Measurements from ENCODE around the gene WDR62.

WDR62 gene

DNA sequence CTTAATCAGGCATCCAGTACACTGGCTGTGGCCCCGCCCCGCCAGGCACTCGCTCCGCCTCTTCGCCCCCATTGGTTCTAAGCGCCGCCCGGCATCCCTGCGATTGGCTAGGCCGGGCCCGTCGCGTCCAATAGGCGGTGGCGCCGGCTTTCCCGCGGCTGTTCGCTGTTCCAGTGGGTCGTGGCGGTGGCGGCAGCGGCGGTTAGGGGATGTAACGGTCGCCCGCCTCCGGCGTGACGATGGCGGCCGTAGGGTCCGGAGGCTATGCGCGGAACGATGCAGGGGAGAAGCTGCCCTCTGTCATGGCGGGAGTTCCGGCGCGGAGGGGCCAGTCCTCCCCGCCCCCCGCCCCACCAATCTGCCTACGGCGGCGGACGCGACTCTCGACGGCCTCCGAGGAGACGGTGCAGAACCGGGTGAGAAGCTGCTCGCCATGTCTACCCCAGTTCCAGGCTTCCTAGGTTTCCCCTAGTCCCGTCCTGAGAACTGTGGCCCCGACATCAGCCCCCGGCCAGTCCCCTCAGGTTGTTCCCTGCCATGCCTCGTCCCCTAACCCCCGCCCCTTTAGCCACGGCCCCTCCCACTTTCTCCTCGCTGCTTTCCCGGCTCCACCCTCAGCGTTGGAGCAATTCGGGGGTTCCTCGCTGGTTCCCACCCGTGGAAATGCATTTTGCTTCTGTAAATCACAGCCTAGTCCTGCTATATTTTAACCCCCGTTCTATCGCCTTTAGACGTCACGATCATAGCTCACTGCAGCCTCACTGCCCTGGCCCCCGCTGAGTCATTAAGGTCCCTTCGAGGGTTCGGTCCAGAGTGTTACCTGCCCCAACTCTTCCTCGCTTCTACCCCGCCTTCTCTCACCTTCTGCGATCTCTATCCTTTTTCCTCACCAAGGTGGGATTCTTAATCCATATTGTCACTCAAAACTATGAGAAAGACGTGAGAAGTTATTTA is at the start of gene WDR62:
Gene WDR62, plus strand, starts transcription at position 165 of the 954 bp plus-strand sequence. Its CDS starts 75 bp downstream, at position 240.
- DNase-seq = peak; percentile 95

- DNase-seq = no peak
These were observed 47.7 kb upstream of the WDR62 start for GRCh38 chr19:36006955-36007354.

GRCh38 chr19:36008336-36008978 is 46.2 kb upstream of the WDR62 start, which contains the start of gene SYNE4:
Gene SYNE4 (minus strand): TSS chr19:36008813. CDS start chr19:36008681, 132 bp downstream.
- DNase-seq = no peak

DNA sequence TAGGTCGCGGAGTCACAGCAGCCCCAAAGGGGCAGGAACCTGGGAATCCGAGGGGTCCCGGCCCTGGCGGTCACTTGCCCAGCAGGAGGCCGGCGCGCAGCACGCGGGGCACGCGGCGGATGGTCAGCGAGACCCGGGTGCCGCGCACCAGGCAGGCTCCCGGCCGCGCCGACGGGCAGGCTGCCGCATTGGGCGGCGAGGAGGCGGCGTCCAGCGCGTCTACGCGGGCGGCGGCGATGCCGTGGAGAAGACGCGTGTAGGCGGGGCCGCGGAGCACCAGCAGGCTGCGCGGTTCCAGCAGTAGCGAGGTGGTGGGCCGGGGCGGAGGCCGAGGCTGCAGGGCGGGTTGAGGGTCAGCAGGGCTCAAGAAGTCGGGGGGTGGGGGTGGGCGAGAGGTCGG is 45.5 kb upstream of the WDR62 start:
- DNase-seq = peak; percentile 44

- DNase-seq = no peak
These were observed 44.9 kb upstream of the WDR62 start for GRCh38 chr19:36009633-36010379.

DNA sequence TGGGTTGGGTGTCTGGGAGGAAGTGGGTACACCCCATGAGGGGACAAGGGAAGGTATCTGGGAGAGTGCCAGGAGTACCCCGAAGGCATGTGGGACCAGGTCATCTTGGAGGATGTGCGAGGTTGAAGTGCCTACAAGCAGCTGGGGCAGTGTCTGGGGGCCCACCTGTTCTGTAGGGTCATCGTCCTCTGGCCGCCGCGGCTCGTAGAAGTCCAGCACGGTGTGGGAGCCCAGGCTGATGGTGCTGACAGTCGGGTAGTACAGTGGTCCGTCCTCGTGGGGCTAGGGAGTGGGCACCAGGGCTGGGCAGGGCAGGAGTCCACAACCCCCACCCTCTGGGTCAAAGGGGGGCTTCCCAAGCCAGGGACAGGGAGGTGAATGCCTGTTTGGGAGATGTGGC is 44.3 kb upstream of the WDR62 start:
- no peak for DNase-seq

- DNase-seq = no peak
These were observed 41.3 kb upstream of the WDR62 start for GRCh38 chr19:36013280-36014011.

GRCh38 chr19:36014012-36014924 is 40.4 kb upstream of the WDR62 start, which contains the start of gene ALKBH6:
Gene ALKBH6 (minus strand): TSS chr19:36014213. CDS start chr19:36013397, 816 bp downstream.
- peak; percentile 99 for DNase-seq

DNA sequence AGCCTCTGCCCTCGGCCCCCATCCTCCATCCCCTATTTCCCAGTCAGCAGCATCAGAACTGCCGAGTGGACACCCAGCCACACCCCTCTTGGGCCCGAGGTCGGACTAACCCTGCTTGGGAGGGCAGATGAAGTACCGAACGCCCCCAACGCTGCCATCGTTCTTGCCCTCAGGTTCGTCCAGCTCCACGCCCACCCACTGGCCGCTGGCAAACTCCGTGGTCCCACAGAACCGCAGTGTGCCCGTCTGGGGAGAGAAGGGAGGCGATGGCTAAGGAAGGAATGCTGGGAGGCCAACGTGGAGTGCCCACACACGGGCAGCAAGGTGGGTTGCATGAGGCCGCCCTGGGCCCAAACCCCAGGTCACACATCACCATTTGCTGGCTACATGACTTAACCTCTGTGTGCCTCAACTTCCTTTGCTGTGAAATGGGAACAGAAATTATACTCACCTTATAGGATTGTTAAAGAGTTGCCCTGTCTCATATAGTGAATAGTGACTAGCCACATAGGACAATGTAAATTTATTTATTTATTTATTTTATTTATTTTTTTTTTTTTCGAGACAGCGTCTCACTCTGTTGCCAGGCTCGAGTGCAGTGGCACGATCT is 35.5 kb upstream of the WDR62 start:
- no peak for DNase-seq

- DNase-seq = no peak
These were observed 31.3 kb upstream of the WDR62 start for GRCh38 chr19:36023432-36023831.

GRCh38 chr19:36025541-36025940 is 29.2 kb upstream of the WDR62 start:
- DNase-seq = no peak

GRCh38 chr19:36026091-36026876 is 28.4 kb upstream of the WDR62 start:
- DNase-seq = no peak

DNA sequence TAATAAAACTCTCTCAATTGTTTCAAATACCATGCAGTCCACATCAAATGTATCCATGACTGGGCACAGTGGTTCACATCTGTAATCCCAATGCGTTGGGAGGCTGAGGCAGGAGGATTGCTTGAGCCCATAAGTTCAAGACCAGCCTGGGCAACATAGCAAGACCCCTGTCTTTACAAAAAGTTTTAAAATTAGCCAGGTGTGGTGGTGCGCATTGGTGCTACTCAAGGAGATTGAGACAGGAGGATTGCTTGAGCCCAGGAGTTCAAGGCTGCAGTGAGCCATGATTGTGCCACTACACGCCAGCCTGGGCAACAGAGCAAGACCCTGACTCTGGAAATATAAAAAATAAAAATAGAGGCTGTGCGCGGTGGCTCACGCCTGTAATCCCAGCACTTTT is 27.0 kb upstream of the WDR62 start:
- no peak for DNase-seq

DNA sequence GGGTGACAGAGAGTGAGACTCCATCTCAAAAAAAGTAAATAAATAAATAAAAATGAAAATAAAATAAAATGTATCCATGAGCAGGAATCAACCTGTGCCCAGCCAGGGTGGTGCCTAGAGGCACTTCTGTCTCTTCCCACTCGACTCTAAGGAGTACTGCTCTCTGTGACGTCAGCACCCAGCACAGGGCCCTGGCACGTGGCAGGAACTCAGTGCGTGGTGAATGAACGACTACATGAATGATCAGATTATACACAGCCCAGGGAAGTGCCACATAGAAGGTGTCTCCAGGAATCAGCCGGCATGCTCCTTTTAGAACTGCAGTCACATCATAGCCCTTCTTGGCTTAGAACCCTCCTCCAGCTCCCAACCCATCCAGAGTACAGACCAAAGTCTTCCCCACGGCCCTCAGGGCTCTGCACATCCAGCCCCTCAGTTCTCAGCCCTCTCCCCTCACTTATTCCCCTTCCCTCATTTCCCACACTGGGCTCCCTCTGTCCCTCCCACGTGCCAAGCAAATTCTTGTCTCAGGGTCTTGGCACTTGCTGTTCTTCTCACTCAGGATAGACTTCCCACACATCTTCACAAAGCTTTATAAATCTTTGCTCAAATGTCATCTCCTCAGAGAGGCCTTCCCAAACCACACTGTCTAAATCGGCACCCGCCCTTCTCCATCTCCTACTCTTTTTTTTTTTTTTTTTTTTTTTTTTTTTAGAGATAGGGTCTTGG is 26.2 kb upstream of the WDR62 start:
- DNase-seq = no peak

DNA sequence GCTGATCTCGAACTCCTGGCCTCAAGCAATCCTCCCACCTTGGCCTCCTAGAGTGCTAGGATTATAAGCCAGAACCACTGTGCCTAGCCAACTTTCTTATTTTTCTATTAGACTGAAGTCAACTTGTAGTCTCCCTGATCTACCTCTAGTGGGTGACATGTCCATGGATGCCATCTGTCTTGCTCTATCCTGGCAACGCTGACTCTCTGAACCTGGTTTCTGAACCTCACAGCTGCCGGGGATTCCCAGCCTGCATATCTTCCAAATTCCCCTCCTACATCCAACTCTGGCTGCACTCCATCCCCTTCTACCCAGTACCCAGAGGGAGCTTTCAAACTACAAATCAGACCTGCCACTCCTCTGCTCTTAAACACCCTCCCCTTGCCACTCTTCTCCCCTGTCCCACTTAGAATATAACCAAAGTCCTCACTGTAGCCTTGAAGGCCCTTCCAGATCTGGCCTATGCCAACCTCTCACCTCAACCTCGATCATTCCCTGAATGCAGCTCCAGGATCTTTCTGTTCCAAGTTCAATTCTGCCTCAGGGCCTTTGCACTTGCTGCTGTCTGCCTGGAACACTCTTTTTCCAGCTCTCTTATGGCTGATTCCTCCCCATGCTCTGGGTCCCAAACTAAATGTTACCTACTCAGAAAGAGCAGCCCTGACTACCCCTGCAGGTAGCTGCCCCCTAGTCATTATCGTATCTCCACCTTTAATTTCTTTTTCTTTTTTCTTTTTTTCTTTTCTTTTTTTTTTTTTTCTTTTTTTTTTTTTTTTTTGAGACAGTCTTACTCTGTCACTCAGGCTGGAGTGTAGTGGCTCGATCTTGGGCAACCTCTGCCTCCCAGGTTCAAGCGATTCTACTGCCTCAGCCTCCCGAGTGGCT is 24.2 kb upstream of the WDR62 start:
- DNase-seq = no peak

DNA sequence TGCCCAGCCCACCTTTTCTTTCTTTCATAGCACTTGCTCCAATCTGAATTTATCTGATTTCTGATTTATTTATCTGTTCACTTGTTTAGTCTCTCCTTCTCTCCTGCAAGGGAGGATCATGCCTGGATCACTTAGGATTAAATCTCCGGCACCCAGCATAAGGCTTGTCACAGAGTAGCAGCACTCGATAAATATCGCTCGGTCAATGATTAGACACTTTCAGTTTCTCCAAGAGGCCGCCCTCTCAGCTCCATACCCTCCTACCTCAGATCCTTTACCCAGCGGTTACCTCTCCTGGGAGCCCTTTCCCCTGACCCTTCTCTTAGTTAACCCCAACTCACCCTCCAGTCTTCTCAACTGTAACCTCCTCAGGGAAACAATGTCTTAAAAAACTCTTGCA is 23.4 kb upstream of the WDR62 start:
- DNase-seq = no peak

DNA sequence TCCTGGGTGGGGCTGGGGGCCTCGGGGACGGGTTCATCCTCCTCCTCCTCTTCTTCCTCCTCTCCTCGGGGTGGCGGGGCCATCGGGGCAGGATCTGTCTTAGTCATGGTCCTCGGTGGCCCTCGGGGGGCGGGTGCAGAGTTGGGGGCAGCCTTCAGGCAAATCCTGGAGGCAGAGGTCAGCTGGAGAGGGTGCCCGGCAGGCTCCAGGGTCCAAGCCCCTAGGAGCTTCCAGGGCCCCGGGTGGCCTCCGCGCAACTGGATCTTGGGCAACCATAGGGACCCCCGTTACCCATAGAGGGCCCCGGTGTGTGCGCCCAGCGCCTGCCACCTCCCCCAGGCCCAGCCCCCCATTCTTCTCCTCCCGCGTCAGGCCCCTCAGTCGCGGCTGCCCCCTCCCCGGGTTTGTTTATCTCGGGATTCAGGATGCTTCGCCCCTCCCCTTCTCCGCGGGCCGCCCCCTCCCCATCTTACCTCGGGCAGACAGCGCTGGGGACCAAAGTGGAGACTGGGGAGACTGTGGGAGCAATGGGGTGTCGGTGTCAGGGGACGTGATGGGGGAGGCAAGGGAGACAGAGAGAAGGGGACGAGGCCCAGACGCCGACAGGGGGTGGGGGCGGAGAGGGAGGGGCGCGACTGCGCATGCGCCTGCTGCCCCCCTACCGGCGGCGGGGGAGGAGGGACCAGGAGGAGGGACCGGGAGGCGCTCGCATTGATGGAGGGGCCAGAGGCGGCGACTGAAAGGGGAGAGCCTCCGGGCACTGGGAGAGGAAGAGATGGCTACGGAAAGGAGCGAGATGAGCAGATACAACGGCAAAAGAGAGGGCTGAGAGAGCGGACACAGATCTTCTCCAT is 22.2 kb upstream of the WDR62 start, which contains the start of gene CLIP3:
Gene CLIP3, minus strand, starts transcription at position 623 of the 854 bp plus-strand sequence. Its CDS starts 516 bp downstream, at position 107.
- peak; percentile 41 for DNase-seq

Data from CD4-positive, alpha-beta T cell treated with Interleukin-10 for 1 hour (primary cell).